SK-N-SH (cell line): ENCODE results near the gene SLC9A2. TPM values are rescaled to one million over a fixed set of nuclear protein-coding genes. Genes with fewer than 3 reads are reported as not detected.

Source experiments
- CTCF ChIA-PET: fragments of 300-600, 350-600 bp; formaldehyde crosslinking; extraction: SDS; loops from one replicate; lab custom pipeline; 2021; lab: Yijun Ruan, JAX
- POLR2A ChIA-PET: fragments of 350-600 bp; sonication (Branson Sonifier 250); formaldehyde crosslinking; extraction: SDS; loops from one replicate; lab custom pipeline; 2020; ENCODE audit warnings: antibody characterized with exemption, inconsistent platforms; lab: Yijun Ruan, JAX
- DNase-seq: peaks from one replicate; pipeline ENCODE4 v3.0.0; 2012
- H2AFZ ChIP-seq: fragments of 200-600 bp; sonication (generic); 2 replicates; pipeline ENCODE4 v1.8.1; 2016; ENCODE audit warnings: antibody characterized with exemption, mild to moderate bottlenecking, low read depth
- H3F3A ChIP-seq: fragments of 200-600 bp; sonication (generic); replicated peaks from 2 replicates; pipeline ENCODE3; 2016; ENCODE audit warnings: antibody characterized with exemption, mild to moderate bottlenecking; ENCODE audit not compliant: insufficient read depth
- H3K27ac ChIP-seq, 2 experiments: fragments of 200-500 bp in 1 of 2; fragments of 200-600 bp in 1 of 2; sonication (Bioruptor generic) in 1 of 2; sonication (generic), shearing (Covaris generic) in 1 of 2; 2 replicates each; pipeline versions ENCODE4 v1.5.1 to v1.6.1; 2014 to 2016; ENCODE audit warnings: low read depth in 2 of 2, inconsistent platforms in 1 of 2, low read length in 1 of 2, mild to moderate bottlenecking in 1 of 2, mixed read lengths in 1 of 2
- H3K27me3 ChIP-seq: fragments of 200-600 bp; sonication (generic), shearing (Covaris generic); 2 replicates; pipeline ENCODE4 v1.6.1; 2016; ENCODE audit warnings: mixed run types; ENCODE audit not compliant: insufficient read depth
- H3K36me3 ChIP-seq, 2 experiments: fragments of 200-500 bp in 1 of 2; fragments of 200-600 bp in 1 of 2; sonication (Bioruptor generic) in 1 of 2; sonication (generic) in 1 of 2; replicated peaks in 1 of 2; 2 replicates each; pipeline versions ENCODE3 to v1.5.1; 2014 to 2016; ENCODE audit warnings: low read length in 1 of 2, mild to moderate bottlenecking in 1 of 2; ENCODE audit not compliant: insufficient read depth in 2 of 2, control insufficient read depth in 1 of 2
- H3K4me1 ChIP-seq, 2 experiments: fragments of 200-500 bp in 1 of 2; fragments of 200-600 bp in 1 of 2; sonication (Bioruptor generic) in 1 of 2; sonication (generic), shearing (Covaris generic) in 1 of 2; 2 replicates each; pipeline versions ENCODE4 v1.5.1 to v1.6.1; 2014 to 2016; ENCODE audit warnings: low read depth in 1 of 2, low read length in 1 of 2, mixed run types in 1 of 2; ENCODE audit not compliant: insufficient read depth in 2 of 2, control insufficient read depth in 1 of 2
- H3K4me2 ChIP-seq: fragments of 200-600 bp; sonication (generic), shearing (Covaris generic); 2 replicates; pipeline ENCODE4 v1.6.1; 2017; ENCODE audit warnings: mixed run types
- H3K4me3 ChIP-seq, 2 experiments: fragments of 200-500 bp in 1 of 2; fragments of 200-600 bp in 1 of 2; sonication (Bioruptor generic) in 1 of 2; sonication (generic), shearing (Covaris generic) in 1 of 2; 2 replicates each; pipeline versions ENCODE4 v1.5.1 to v1.8.1; 2014 to 2016; ENCODE audit warnings: low read depth in 2 of 2, inconsistent platforms in 1 of 2, low read length in 1 of 2, mild to moderate bottlenecking in 1 of 2, mixed read lengths in 1 of 2, moderate library complexity in 1 of 2
- H3K79me2 ChIP-seq: fragments of 200-600 bp; sonication (generic); 2 replicates; pipeline ENCODE4 v1.8.1; 2017; ENCODE audit warnings: mild to moderate bottlenecking; ENCODE audit not compliant: insufficient read depth
- H3K9ac ChIP-seq: fragments of 200-600 bp; sonication (generic); 2 replicates; pipeline ENCODE4 v1.6.1; 2017; ENCODE audit warnings: mixed run types
- H3K9me2 ChIP-seq: fragments of 200-600 bp; sonication (generic); 2 replicates; pipeline ENCODE4 v1.6.1; 2017; ENCODE audit warnings: mixed run types
- H3K9me3 ChIP-seq: fragments of 200-600 bp; sonication (generic); 2 replicates; pipeline ENCODE4 v1.6.1; 2017; ENCODE audit warnings: mixed run types, mild to moderate bottlenecking, moderate library complexity
- H4K20me1 ChIP-seq: fragments of 200-600 bp; sonication (generic); 2 replicates; pipeline ENCODE4 v1.6.1; 2017; ENCODE audit warnings: mild to moderate bottlenecking, mixed run types; ENCODE audit not compliant: insufficient read depth
- CHD2 ChIP-seq: fragments of 150-350 bp; IDR thresholded peaks from 2 replicates; pipeline ENCODE4 v1.6.1; 2018; ENCODE audit warnings: low read length; ENCODE audit not compliant: partially characterized antibody
- CTCF ChIP-seq: fragments of 200-600 bp; sonication (generic); IDR thresholded peaks from 2 replicates; pipeline ENCODE4 v1.6.1; 2017; ENCODE audit warnings: antibody characterized with exemption, mild to moderate bottlenecking, moderate library complexity
- EP300 ChIP-seq, 2 experiments: IDR thresholded peaks; 2 replicates each; pipeline versions ENCODE4 v1.4.0 to v1.6.1; 2012; ENCODE audit warnings: borderline replicate concordance in 1 of 2, low read depth in 1 of 2, low read length in 1 of 2
- FOSL2 ChIP-seq: IDR thresholded peaks from 2 replicates; pipeline ENCODE4 v1.4.0; 2012; ENCODE audit warnings: low read depth, mild to moderate bottlenecking, moderate library complexity, borderline replicate concordance
- FOXJ3 ChIP-seq: sonication (generic); formaldehyde crosslinking; IDR thresholded peaks from 2 replicates; pipeline ENCODE4 v1.5.1; 2020; ENCODE audit warnings: mild to moderate bottlenecking, missing genetic modification reagents
- FOXM1 ChIP-seq: IDR thresholded peaks from 2 replicates; pipeline ENCODE4 v1.4.0; 2012; ENCODE audit warnings: low read depth, mild to moderate bottlenecking
- GATA2 ChIP-seq: sonication (generic); formaldehyde crosslinking; IDR thresholded peaks from 2 replicates; pipeline ENCODE4 v1.5.0; 2020; ENCODE audit warnings: mild to moderate bottlenecking, missing genetic modification reagents
- IRF3 ChIP-seq: fragments of 150-350 bp; IDR thresholded peaks from 2 replicates; pipeline ENCODE4 v1.6.1; 2016; ENCODE audit warnings: mild to moderate bottlenecking, low read depth, low read length
- MAX ChIP-seq: IDR thresholded peaks from 2 replicates; pipeline ENCODE4 v1.4.0; 2012; ENCODE audit warnings: low read depth
- MEF2A ChIP-seq: IDR thresholded peaks from 2 replicates; pipeline ENCODE4 v1.4.0; 2012; ENCODE audit warnings: low read depth, borderline replicate concordance
- MXI1 ChIP-seq: IDR thresholded peaks from 2 replicates; pipeline ENCODE4 v1.6.1; 2012; ENCODE audit warnings: mild to moderate bottlenecking, low read depth, low read length, improper control_type of control experiment
- NFIC ChIP-seq: IDR thresholded peaks from 2 replicates; pipeline ENCODE4 v1.4.0; 2012; ENCODE audit warnings: borderline replicate concordance
- NRF1 ChIP-seq: IDR thresholded peaks from 2 replicates; pipeline ENCODE4 v1.6.1; 2012; ENCODE audit warnings: low read depth, mild to moderate bottlenecking, low read length
- RFX5 ChIP-seq: IDR thresholded peaks from 2 replicates; pipeline ENCODE4 v1.6.1; 2012; ENCODE audit warnings: mild to moderate bottlenecking, improper control_type of control experiment, low read length
- RXRA ChIP-seq: IDR thresholded peaks from 2 replicates; pipeline ENCODE4 v1.4.0; 2012; ENCODE audit warnings: low read depth, mild to moderate bottlenecking, borderline replicate concordance
- SIN3A ChIP-seq: IDR thresholded peaks from 2 replicates; pipeline ENCODE4 v1.6.1; 2012; ENCODE audit warnings: low read depth, mild to moderate bottlenecking, low read length, moderate library complexity, borderline replicate concordance
- SMC3 ChIP-seq: IDR thresholded peaks from 2 replicates; pipeline ENCODE4 v1.6.1; 2012; ENCODE audit warnings: low read depth, low read length, improper control_type of control experiment
- TCF12 ChIP-seq: IDR thresholded peaks from 2 replicates; pipeline ENCODE4 v1.4.0; 2012
- TEAD4 ChIP-seq: IDR thresholded peaks from 2 replicates; pipeline ENCODE4 v1.4.0; 2012; ENCODE audit warnings: mild to moderate bottlenecking, borderline replicate concordance; ENCODE audit not compliant: insufficient read depth
- USF2 ChIP-seq: fragments of 150-350 bp; IDR thresholded peaks from 2 replicates; pipeline ENCODE4 v1.6.1; 2017; ENCODE audit warnings: antibody characterized with exemption, low read length, low read depth, borderline replicate concordance
- ZBTB33 ChIP-seq: IDR thresholded peaks from 2 replicates; pipeline ENCODE4 v1.4.0; 2012; ENCODE audit warnings: low read depth, borderline replicate concordance
- WGBS: methylation state at CpG from one replicate; pipeline ENCODE4 v1.1.6; 2017; ENCODE audit warnings: low lambda C conversion rate; 5-methylcytosine and 5-hydroxymethylcytosine counted together
- polyA plus RNA-seq, 3 experiments: library from polyadenylated mRNA; depleted of rRNA; stranded (reverse); fragments of >200 nt; gene quantifications; 2 replicates each; pipeline ENCODE4 v1.2.3, GENCODE V29; 2012

Gene SLC9A2
- polyA plus RNA-seq, 1 of the 3 experiments (the other 2 are of a cell fraction) = not detected

GRCh38 chr2:102704531-102704930, 85.2 kb downstream of the SLC9A2 start:
- Histone ChIP-seq H3K27me3 (peaks cover 42% of the 10 kb centered on the region), H3K36me3 (no peaks in the 10 kb centered on the region), H3K79me2 (no peaks in the 10 kb centered on the region), H3K4me1 (no peaks in the 10 kb centered on the region), H3K4me3 (no peak overlapping the region), H3K4me2 (no peak overlapping the region), H3K9me2 (no peaks in the 10 kb centered on the region), H4K20me1 (no peaks in the 10 kb centered on the region), H3K9ac (no peak overlapping the region), H3K27ac (no peak overlapping the region), H2AFZ (no peak overlapping the region), H3K9me3 (no peaks in the 10 kb centered on the region), H3F3A (no peaks in the 10 kb centered on the region)
- POLR2A ChIA-PET = no interaction called here
- CTCF ChIA-PET = interaction anchor here (1.4 kb wide), 1 partner anchor 232 kb away, joined by 3 read pairs; the partner anchor contains the start of gene SLC9A4
- DNase-seq = no peak
- 13% methylated on average over 12 of the region's 12 CpGs for WGBS
- TF ChIP-seq TEAD4 = no peak
- no peak for TF ChIP-seq MAX
- TF ChIP-seq RXRA = no peak

- Histone ChIP-seq H3K4me3 (no peak overlapping the region), H3K4me2 (no peak overlapping the region), H2AFZ (no peak overlapping the region), H3K27me3 (peaks cover 28% of the 10 kb centered on the region), H3K9me3 (no peaks in the 10 kb centered on the region), H4K20me1 (no peaks in the 10 kb centered on the region), H3K4me1 (no peaks in the 10 kb centered on the region), H3K79me2 (no peaks in the 10 kb centered on the region), H3K36me3 (no peaks in the 10 kb centered on the region), H3F3A (no peaks in the 10 kb centered on the region), H3K9ac (no peak overlapping the region), H3K9me2 (no peaks in the 10 kb centered on the region), H3K27ac (no peak overlapping the region)
- POLR2A ChIA-PET = no interaction called here
- no peak for DNase-seq
- TF ChIP-seq SMC3 (no peak), USF2 (no peak), FOSL2 (no peak), TEAD4 (no peak), FOXM1 (no peak), RFX5 (no peak), NRF1 (no peak), FOXJ3 (CRISPR knock-in tag) (no peak), CHD2 (no peak), EP300 (IDR thresholded peaks at IDR 0.05; ENCODE audit: borderline replicate concordance in 1 of 2, low read depth in 1 of 2, low read length in 1 of 2) (no peak), GATA2 (CRISPR knock-in tag) (no peak), ZBTB33 (no peak), MXI1 (no peak), MEF2A (no peak), RXRA (no peak), CTCF (no peak), IRF3 (no peak), NFIC (no peak), SIN3A (no peak), TCF12 (no peak)
- WGBS = 29% methylated on average over 17 of the region's 20 CpGs
- CTCF ChIA-PET = no interaction called here
Measured at GRCh38 chr2:102707796-102708695, 88.7 kb downstream of the SLC9A2 start.
